Spleen (tissue), 11 donors: ENCODE data around the gene CHURC1. TPM values are rescaled to one million over a fixed set of nuclear protein-coding genes. Genes with fewer than 3 reads are reported as not detected.

ENCODE experiments used
- DNase-seq: peaks from one replicate; pipeline ENCODE4 v3.0.0-alpha.2; 2020
- H3K27ac ChIP-seq, 8 donors: fragments of 200-600 bp; sonication (generic) in 7 of 8; 1 replicate in 4 of 8; 2 replicates in 4 of 8; pipeline versions ENCODE4 v1.5.0 to v1.8.0; 2016 to 2021; ENCODE audit warnings: inconsistent platforms in 4 of 8, mild to moderate bottlenecking in 4 of 8, moderate library complexity in 1 of 8
- H3K27me3 ChIP-seq, 7 donors: fragments of 200-600 bp; sonication (generic) in 6 of 7; replicated peaks in 1 of 7; 1 replicate in 4 of 7; 2 replicates in 3 of 7; pipeline versions ENCODE4 v1.5.0 to v1.8.0; 2016 to 2021; ENCODE audit warnings: inconsistent platforms in 3 of 7, mild to moderate bottlenecking in 1 of 7
- H3K36me3 ChIP-seq, 6 donors: fragments of 200-600 bp; sonication (generic) in 5 of 6; 1 replicate in 4 of 6; 2 replicates in 2 of 6; pipeline versions ENCODE4 v1.5.0 to v1.8.0; 2016 to 2021; ENCODE audit warnings: inconsistent platforms in 2 of 6
- H3K4me1 ChIP-seq, 6 donors: fragments of 200-600 bp; sonication (generic) in 5 of 6; 1 replicate in 3 of 6; 2 replicates in 3 of 6; pipeline versions ENCODE4 v1.5.0 to v1.8.0; 2016 to 2021; ENCODE audit warnings: inconsistent platforms in 3 of 6
- H3K4me3 ChIP-seq, 8 donors: fragments of 200-600 bp; sonication (generic) in 7 of 8; 1 replicate in 4 of 8; 2 replicates in 4 of 8; pipeline versions ENCODE4 v1.5.0 to v1.8.0; 2016 to 2021; ENCODE audit warnings: inconsistent platforms in 4 of 8, mild to moderate bottlenecking in 4 of 8, moderate library complexity in 2 of 8
- H3K9me3 ChIP-seq, 8 donors: fragments of 200-600 bp; sonication (generic) in 7 of 8; 1 replicate in 4 of 8; 2 replicates in 4 of 8; pipeline versions ENCODE4 v1.5.0 to v1.8.0; 2016 to 2021; ENCODE audit warnings: inconsistent platforms in 4 of 8
- POLR2A ChIP-seq, 3 donors: fragments of 450-650 bp; IDR thresholded peaks; one replicate each; pipeline ENCODE4 v1.5.1; 2017; ENCODE audit warnings: antibody characterized with exemption in 3 of 3, mild to moderate bottlenecking in 1 of 3
- POLR2AphosphoS5 ChIP-seq, 3 donors: sonication (generic); formaldehyde crosslinking; IDR thresholded peaks; one replicate each; pipeline ENCODE4 v1.5.1; 2017; ENCODE audit warnings: antibody characterized with exemption in 3 of 3
- WGBS, 5 donors: extraction: QIAGEN DNeasy Blood & Tissue Kit in 3 of 5; methylation state at CpG; one replicate each; pipeline versions ENCODE4 v1.1.5 to v1.1.7; 2013 to 2018; 5-methylcytosine and 5-hydroxymethylcytosine counted together
- intact Hi-C: fragments of 100-400 bp; cut with DNase I; formaldehyde crosslinking; loops from one replicate; pipeline ENCODE4 v1.15.0; 2023; ENCODE audit warnings: low total_unique reads
- polyA plus RNA-seq, 3 donors: library from polyadenylated mRNA; stranded (reverse); fragments of 200-250 nt; gene quantifications; one replicate each; pipeline ENCODE4 v1.2.1, GENCODE V29; 2013
- total RNA-seq, 7 donors: library from RNA; depleted of rRNA in 3 of 7; stranded (reverse); fragments of >200 nt in 3 of 7; fragmentation: NEBNext Ultra II Directional in 4 of 7; extraction: Animal tissue kit (Norgen Biotek cat#: 25700) in 4 of 7; gene quantifications; one replicate each; pipeline versions ENCODE4 v1.1.0 to v1.2.1, GENCODE V29; 2016 to 2021
- TF ChIP-seq, protein P1 (sequence below), 11 experiments: fragments of 200-600 bp in 7 of 11; fragments of 450-650 bp in 4 of 11; sonication (generic) in 4 of 11; IDR thresholded peaks in 8 of 11; conservative IDR thresholded peaks in 3 of 11; 1 replicate in 7 of 11; 2 replicates in 4 of 11; pipeline versions ENCODE4 v1.4.0 to v1.8.0; 2016 to 2021; ENCODE audit warnings: antibody characterized with exemption in 11 of 11, inconsistent platforms in 4 of 11, mild to moderate bottlenecking in 1 of 11
- donor health status: healthy with polysubstance abuse.
- donor health status: DM: no; HTN: no; CAD: no; lungs with moderate emphysema.
- donor health status: DM: no; HTN: no; CAD: no.
- donor health status: Bipolar disorder and iron deficiency.
- donor health status: healthy.
- donor health status: DM: no; HTN: no; CAD: no.
- donor health status: DM: yes; HTN: yes; CAD: no.

CHURC1 gene
- total and polyA plus RNA-seq, 10 donors, result 34.0 to 135 (median 64.2) TPM

DNA sequence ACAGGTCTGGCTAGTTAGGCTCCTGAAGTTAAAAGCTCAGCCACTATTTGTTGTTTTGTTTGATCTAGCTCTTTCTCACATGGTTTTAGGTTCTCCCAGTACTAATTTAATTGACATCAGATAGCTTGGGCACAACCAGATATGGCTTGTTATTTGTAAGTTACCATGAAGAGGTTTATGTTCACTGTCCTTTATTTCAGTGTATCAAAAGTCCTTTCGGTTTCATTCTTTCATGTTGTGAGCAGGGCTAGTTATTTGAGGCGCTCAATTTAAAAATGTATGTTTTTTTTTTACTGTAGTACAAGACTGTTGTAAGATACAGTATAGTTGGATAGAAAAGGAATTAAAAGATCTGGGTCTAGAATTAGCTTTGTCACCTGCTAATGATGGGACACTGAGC, 21.3 kb downstream of the CHURC1 start:
- intact Hi-C loops, result no loop called here
- TF ChIP-seq, protein P1, sequence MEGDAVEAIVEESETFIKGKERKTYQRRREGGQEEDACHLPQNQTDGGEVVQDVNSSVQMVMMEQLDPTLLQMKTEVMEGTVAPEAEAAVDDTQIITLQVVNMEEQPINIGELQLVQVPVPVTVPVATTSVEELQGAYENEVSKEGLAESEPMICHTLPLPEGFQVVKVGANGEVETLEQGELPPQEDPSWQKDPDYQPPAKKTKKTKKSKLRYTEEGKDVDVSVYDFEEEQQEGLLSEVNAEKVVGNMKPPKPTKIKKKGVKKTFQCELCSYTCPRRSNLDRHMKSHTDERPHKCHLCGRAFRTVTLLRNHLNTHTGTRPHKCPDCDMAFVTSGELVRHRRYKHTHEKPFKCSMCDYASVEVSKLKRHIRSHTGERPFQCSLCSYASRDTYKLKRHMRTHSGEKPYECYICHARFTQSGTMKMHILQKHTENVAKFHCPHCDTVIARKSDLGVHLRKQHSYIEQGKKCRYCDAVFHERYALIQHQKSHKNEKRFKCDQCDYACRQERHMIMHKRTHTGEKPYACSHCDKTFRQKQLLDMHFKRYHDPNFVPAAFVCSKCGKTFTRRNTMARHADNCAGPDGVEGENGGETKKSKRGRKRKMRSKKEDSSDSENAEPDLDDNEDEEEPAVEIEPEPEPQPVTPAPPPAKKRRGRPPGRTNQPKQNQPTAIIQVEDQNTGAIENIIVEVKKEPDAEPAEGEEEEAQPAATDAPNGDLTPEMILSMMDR (IDR thresholded peaks at IDR 0.05 in 8 of 11, conservative IDR thresholded peaks at IDR 0.05 in 3 of 11), result no peak
- no peak for TF ChIP-seq POLR2A (IDR thresholded peaks at IDR 0.05)
- no peak for TF ChIP-seq POLR2AphosphoS5 (IDR thresholded peaks at IDR 0.05)
- no peaks in the 10 kb centered on the region for H3K9me3 ChIP-seq
- 71 to 79% (median 76%) methylated on average over 2 of the region's 2 CpGs for WGBS, 5 donors
- peak overlapping the region in 3 of 8 donors; percentile 7 to 37 (median 11) for H3K27ac ChIP-seq
- H3K4me1 ChIP-seq, result peaks cover 0 to 40% (median 5%) of the 10 kb centered on the region in 6 donors
- peaks cover 0 to 98% (median 42%) of the 10 kb centered on the region in 6 donors for H3K36me3 ChIP-seq
- no peak for DNase-seq
- no peaks in the 10 kb centered on the region for H3K27me3 ChIP-seq
- H3K4me3 ChIP-seq, result no peak overlapping the region

DNA sequence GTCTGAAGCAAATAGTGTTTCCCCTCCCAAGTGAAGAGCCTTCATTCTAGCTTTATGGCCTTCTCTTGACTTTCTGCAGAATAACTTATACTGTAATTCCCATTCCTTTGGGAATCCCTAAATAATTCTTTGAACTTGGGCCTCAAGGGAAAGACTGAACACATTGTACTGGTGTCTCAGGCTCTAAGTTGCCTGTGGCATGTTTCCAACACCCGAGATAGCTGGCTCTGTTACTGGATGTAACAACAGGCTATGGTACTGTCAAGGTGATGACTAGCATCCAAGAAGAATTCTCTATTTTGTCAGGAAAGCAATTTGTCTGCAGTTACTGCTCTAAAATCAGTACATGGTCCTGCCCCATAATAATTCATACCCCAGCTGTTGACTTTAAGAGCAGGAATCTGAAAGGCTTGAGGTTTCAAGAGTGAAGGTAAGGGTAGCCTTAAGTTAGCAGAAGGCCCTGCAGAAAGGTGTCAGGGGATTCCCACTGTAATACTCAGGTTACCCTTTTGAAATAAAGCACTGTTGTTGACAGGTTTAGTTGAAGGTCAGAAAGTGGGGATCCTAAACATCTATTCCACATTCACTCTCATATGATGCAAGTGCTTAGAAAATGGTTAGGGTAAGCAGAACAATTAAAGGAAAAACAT, 23.0 kb downstream of the CHURC1 start:
- TF ChIP-seq POLR2AphosphoS5 (IDR thresholded peaks at IDR 0.05) (no peak), POLR2A (IDR thresholded peaks at IDR 0.05) (no peak)
- TF ChIP-seq, protein P1 (IDR thresholded peaks at IDR 0.05 in 8 of 11, conservative IDR thresholded peaks at IDR 0.05 in 3 of 11), result no peak
- no peak overlapping the region for H3K4me3 ChIP-seq
- no peak for DNase-seq
- H3K36me3 ChIP-seq, result peaks cover 0 to 98% (median 29%) of the 10 kb centered on the region in 6 donors
- no peaks in the 10 kb centered on the region for H3K27me3 ChIP-seq
- peaks cover 0 to 31% (median 5%) of the 10 kb centered on the region in 6 donors for H3K4me1 ChIP-seq
- 82 to 86% (median 84%) methylated on average over 1 of the region's 1 CpG for WGBS, 5 donors
- peak overlapping the region in 1 of 8 donors; percentile 8 for H3K27ac ChIP-seq
- intact Hi-C loops, result no loop called here
- H3K9me3 ChIP-seq, result no peaks in the 10 kb centered on the region

DNA sequence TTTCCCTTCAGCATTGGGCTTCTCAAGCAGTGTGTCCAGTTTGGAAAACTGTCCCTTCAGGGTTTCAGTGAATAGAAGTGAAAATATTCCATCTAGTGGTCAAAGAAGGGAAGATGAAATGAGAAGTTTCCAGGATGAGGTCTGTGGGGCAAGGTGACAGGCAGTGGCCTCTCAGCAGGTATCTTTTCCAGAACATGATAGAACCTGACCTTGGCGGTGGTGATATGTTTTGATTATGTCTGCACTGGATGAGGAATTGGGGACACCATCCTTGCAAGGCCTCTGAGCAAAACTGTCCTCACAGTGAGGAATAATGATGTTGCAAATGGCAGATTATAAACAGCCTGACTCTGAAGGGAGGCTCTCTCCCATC, 23.6 kb downstream of the CHURC1 start:
- no peak overlapping the region for H3K4me3 ChIP-seq
- H3K36me3 ChIP-seq, result peaks cover 0 to 98% (median 27%) of the 10 kb centered on the region in 6 donors
- TF ChIP-seq, protein P1 (IDR thresholded peaks at IDR 0.05 in 8 of 11, conservative IDR thresholded peaks at IDR 0.05 in 3 of 11), result no peak
- TF ChIP-seq POLR2AphosphoS5 (IDR thresholded peaks at IDR 0.05) (no peak), POLR2A (IDR thresholded peaks at IDR 0.05) (no peak)
- peaks cover 0 to 33% (median 5%) of the 10 kb centered on the region in 6 donors for H3K4me1 ChIP-seq
- WGBS, 5 donors, result 86 to 100% (median 96%) methylated on average over 1 of the region's 1 CpG
- no peak for DNase-seq
- H3K27me3 ChIP-seq, result no peaks in the 10 kb centered on the region
- intact Hi-C loops, result no loop called here
- no peak overlapping the region for H3K27ac ChIP-seq
- H3K9me3 ChIP-seq, result no peaks in the 10 kb centered on the region

DNA sequence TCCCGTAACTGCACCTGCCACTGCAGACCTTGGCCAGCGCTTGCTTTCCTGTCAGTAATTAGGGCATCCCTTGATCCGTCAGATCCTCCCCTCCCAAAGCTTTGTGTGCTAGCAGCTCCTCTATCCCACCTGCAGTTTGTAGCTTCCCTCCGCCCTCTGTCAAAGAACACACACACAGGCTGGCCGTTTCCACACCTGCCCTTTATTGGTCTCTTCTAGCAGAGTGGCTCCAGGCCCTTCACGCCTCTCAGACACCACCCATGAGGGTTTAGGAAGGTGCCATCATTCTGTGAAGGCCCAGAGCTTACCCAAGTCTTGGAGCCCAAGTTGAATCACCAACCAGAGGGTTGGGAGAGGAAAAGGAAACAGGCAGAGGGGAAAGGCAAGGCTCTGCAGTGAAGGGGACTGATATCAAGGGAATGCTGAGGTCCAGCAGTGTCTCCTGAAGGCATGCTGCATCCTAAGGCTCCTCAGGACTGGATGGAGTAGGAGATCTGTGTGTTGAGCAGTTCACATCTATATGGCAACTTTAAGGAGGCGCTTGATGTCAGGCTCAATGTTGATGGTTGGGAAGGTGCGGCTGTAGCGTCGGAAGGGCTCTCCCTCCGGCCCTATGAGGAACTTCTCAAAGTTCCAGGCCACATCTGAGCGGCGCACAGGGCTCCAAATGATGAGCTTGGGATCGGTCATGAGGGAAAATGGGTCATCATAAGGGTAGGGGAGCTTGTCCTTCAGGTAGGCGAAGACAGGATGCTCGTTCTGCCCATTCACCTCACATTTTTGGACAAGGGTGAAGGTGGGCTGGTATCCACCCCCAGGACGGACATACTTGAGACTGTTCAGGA, 24.9 kb downstream of the CHURC1 start:
- Histone ChIP-seq H3K36me3 (peaks cover 0 to 98% (median 15%) of the 10 kb centered on the region in 6 donors), H3K9me3 (no peaks in the 10 kb centered on the region), H3K27me3 (no peaks in the 10 kb centered on the region), H3K4me3 (no peak overlapping the region), H3K27ac (no peak overlapping the region), H3K4me1 (peaks cover 0 to 43% (median 10%) of the 10 kb centered on the region in 6 donors)
- TF ChIP-seq POLR2AphosphoS5 (IDR thresholded peaks at IDR 0.05), result no peak
- TF ChIP-seq POLR2A (IDR thresholded peaks at IDR 0.05), result no peak
- TF ChIP-seq, protein P1 (IDR thresholded peaks at IDR 0.05 in 8 of 11, conservative IDR thresholded peaks at IDR 0.05 in 3 of 11), result no peak
- 94 to 96% (median 95%) methylated on average over 17 of the region's 17 CpGs for WGBS, 5 donors
- intact Hi-C loops, result no loop called here
- no peak for DNase-seq
